RKO (cell line): ENCODE measurements around the gene DLEU7.

ENCODE experiments used
- DNase-seq: peaks from one replicate; pipeline ENCODE4 v3.0.0-alpha.2; 2016; ENCODE audit warnings: low spot score

The DLEU7 gene

DNA sequence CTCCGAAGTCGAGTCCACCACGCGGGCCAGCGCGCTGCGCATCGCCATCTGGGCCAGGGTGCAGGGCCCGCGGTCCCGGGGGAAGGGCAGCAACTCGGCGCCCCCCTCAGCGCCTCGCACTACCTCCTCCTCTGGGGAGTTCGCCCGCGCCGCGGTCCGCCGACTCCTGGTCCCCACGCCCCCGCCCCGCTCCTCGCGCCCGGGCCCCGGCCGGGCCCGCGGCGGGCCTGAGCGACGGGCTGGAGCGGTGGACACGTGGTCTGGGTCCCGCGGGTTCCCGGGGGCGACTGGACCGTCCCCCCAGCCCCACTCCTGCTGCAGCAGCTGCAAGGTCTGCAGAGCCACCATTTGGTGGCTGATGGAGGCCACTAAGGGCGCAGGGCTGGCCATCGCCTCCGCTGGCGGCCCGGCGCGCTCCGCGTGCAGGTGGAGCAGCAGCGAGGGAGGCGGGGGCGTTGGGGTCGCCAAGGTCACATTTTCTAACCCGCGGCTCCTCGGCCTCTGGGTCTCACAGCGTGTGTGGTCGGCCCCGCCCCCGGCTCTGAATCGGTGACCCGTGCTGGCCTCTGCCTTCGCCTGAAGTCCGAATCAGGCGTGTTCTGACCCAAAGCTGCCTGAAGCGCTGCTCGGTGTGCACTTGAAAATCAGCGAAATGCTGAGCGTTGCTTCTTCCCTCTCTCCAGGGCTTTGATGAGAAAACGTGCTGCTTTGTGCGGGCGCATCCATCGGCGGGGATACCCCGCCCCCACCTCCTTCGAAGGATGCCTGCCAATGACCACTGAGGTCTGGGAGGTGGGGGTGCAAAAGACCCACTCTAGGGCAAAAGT, at the start of gene DLEU7:
DLEU7 (minus strand) TSS at position 436 of the 827 bp plus-strand sequence; CDS start at position 390, 46 bp downstream.
- DNase-seq, result no peak

- DNase-seq, result no peak
Observed at GRCh38 chr13:50892210-50892944, 48.9 kb upstream of the DLEU7 start.

- DNase-seq, result no peak
Observed at GRCh38 chr13:50891206-50891605, 47.7 kb upstream of the DLEU7 start.

GRCh38 chr13:50889317-50889716, 45.8 kb upstream of the DLEU7 start:
- no peak for DNase-seq

- DNase-seq, result no peak
Observed at GRCh38 chr13:50888362-50888761, 44.9 kb upstream of the DLEU7 start.

DNA sequence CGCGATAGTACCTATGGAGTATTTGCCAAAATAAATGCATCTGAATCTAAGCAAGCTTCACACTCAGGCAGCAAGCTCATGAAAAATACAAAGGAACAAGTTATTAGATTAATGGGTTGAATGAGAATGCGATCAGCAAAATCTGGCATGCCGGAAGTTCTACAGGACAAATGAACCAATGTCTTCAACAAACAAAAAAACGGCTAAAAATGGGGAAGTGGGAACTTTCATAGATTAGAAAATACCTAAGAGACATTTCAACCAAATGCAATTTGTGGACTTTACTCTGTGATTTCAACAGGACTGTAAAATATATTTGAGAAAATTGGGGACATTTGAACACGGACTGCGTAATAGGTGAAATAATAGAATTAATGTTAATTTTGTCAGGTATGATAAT, 43.7 kb upstream of the DLEU7 start:
- DNase-seq, result no peak

DNA sequence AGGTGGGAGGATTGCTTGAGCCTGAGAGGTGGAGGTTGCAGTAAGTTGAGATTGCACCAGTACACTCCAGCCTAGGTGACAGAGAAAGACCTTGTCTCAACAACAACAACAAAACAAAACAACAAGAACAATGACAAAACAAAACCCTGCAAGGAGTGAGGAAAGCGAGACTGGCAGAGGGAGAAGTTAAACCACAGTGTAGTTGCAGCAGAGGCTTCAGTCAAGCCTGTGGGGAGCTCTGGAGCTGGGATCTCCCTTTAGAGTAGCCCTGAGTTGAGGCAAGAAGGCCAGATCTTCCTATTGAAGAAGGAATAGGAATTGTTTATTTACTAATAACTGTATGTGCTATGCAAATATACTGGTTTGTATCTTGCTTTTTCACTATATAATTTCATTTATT, 40.8 kb upstream of the DLEU7 start:
- no peak for DNase-seq

DNA sequence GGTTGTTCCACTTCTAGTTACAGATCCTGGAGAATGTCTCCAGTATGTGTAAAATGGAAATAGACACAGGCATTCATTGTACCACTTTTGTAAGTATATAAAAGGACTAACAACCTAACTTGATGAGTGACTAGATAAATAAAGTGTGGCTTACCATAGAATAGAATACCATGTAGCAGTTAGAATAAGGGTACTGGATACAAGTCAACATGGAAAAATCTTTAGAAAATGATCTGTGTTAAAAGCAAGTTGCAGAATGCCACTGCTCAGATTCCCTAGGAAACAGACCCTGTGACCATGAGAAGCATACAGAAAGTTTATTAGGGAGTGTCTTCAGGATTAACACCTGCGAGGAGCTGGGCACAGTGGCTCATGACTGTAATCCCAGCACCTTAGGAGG, 40.2 kb upstream of the DLEU7 start:
- DNase-seq, result no peak

DNA sequence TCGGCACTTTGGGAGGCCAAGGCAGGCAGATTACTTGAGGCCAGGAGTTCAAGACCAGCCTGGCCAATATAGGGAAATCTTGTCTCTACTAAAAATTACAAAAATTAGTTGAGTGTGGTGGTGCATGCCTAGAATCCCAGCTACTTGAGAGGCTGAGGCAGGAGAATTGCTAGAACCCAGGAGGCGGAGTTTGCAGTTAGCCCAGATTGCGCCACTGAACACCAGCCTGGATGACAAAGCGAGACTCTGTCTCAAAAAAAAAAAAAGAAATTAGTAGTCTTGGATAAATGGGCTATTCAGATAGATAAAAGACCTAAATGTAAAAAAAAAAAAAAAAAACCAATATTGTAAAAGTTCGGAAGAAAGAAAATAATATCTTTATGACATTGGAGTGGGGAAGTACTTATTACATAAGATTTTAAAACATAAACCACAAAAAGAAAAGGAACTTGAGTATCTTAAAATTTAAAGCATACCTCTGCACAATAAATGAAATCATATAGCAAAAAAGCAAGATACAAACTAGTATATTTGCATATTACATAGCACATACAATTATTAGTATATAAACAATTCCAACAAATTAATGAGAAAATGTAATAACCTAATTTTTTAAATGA, 39.4 kb upstream of the DLEU7 start:
- no peak for DNase-seq

DNA sequence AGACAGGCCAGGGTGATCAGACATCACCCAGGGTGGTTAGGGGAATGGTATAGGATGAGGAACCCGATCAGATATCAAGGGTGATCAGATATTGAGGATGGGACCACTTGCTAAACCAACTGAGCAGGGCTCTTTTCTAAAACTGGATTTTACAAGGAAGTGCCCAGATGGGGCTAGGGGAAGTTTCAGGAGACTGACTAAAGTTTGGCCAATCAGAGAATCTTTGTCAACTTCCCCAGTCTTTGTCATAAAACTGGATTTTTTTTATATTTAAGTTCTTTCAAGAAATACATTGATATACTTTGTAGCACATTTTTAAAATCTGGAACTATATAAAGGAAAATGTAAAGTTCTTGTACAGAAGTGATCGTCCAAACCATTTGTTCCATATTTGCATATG, 30.5 kb upstream of the DLEU7 start:
- DNase-seq, result no peak

DNA sequence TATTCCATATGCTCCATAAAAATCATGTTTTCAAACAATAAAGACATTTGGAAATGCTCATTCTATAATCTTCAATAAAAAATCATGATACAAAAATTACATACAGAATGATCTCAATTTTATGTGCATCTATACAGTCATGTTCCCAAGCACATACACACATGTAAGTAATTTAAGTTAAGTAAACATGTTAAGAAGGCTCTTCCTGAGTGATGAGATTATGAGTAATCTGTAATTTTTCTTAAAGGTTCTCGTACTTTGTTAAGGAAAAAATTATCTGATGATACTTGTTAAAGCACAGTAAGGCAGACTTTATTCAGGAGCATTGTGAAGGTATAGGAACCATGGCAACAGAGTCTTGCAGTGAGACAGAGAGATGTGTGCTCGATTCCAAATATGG, 30.0 kb upstream of the DLEU7 start:
- no peak for DNase-seq

GRCh38 chr13:50871405-50871804, 27.9 kb upstream of the DLEU7 start:
- DNase-seq, result no peak

GRCh38 chr13:50867637-50867945, 24.1 kb upstream of the DLEU7 start:
- DNase-seq, result no peak

GRCh38 chr13:50866817-50867636, 23.5 kb upstream of the DLEU7 start:
- no peak for DNase-seq

DNA sequence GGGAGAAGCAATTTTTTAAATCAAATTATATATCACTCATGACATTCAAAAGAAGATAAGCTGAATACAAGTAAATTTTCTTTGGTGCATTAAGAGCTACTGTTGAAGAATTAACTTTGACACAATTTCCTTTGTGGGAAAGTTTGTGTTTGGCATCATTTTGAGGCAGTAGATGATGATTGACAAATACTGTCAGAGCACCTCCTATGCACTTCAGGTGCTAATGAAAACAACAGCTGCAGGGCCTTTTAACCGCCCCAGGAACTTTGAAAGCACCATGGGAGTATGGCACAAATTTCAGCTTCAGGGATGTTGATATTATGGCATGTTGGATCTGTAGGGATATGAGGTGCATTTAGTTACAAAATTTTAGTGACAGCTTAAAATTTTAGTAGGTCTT, 21.0 kb upstream of the DLEU7 start:
- DNase-seq, result no peak

DNA sequence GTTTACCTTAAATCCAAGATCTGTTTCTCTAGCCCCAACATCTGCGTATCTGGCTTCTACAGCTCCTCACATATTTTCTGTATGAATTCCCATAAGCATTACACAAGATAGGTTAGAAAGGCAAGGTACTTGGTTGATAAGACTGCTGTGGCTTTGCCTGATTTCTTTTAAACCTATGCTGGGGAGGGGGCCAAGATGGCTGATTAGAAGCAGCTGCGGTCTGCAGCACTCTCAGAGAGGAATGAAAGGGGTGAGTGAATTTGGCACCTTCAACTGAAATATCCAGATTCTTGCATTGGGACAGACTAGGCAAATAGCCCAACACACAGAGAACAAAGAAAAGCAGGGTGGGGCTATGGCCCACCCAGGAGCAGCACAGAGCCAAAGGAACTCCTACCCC, 12.2 kb upstream of the DLEU7 start:
- no peak for DNase-seq

GRCh38 chr13:50850445-50850844, 7.0 kb upstream of the DLEU7 start:
- DNase-seq, result no peak

GRCh38 chr13:50847501-50847900, 4.0 kb upstream of the DLEU7 start:
- DNase-seq, result no peak

GRCh38 chr13:50846861-50847475, 3.5 kb upstream of the DLEU7 start:
- DNase-seq, result no peak

DNA sequence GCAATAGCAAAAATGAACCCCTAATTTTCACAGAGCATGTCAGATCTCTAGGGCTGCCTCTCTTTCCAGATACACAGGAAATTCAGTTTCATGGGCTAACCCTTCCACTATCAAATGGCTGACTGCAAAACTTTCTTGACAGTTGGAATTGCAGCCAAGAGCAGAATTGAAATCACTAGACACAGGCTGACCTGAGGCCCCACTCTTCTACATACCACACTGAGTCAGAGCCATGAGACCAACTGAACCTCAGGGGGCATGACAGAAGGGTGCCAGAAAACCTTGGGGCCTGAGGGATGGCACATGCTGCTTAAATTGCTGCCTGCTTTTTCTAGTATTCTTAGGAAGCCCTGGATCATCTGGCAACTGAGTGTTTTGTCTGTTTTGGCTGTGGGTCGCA, 1.7 kb upstream of the DLEU7 start:
- DNase-seq, result no peak

- DNase-seq, result no peak
Observed at GRCh38 chr13:50844084-50844875, 788 bp upstream of the DLEU7 start.
